MCF 10A (cell line): ENCODE results near the gene TGFB1I1. TPM values are rescaled to one million over a fixed set of nuclear protein-coding genes. Genes with fewer than 3 reads are reported as not detected.
"Not testable (repeated sequence)": the region's sequence is repeated elsewhere in the genome, so short reads cannot be mapped to it uniquely, and the experiment has no call there.

Experiments
- BruUV-seq: library from RNA; stranded (reverse); fragments of 400-500 nt; replicated peaks from 2 replicates; lab custom pipeline; 2021; lab: Mats Ljungman, UMichigan
- CTCF ChIA-PET: fragments of 300-600 bp; sonication (Branson Sonifier 250); formaldehyde crosslinking; extraction: SDS; loops from one replicate; lab custom pipeline; 2021; ENCODE audit warnings: antibody characterized with exemption, inconsistent platforms; lab: Yijun Ruan, JAX
- POLR2A ChIA-PET: fragments of 300-600, 350-650 bp; sonication (Branson Sonifier 250); formaldehyde crosslinking; extraction: SDS; loops from one replicate; lab custom pipeline; 2020; ENCODE audit warnings: antibody characterized with exemption, inconsistent platforms; lab: Yijun Ruan, JAX
- DNase-seq: peaks from one replicate; pipeline ENCODE4 v3.0.0-alpha.2; 2018; ENCODE audit not compliant: unreplicated experiment
- H3K27ac Mint-ChIP-seq: one replicate; pipeline ENCODE4 v1.8.0; 2022; ENCODE audit warnings: mild to moderate bottlenecking, low read depth, mixed read lengths; ENCODE audit not compliant: unreplicated experiment
- H3K27me3 Mint-ChIP-seq: one replicate; pipeline ENCODE4 v1.8.0; 2022; ENCODE audit warnings: mixed read lengths; ENCODE audit not compliant: insufficient read depth, unreplicated experiment
- H3K36me3 Mint-ChIP-seq: one replicate; pipeline ENCODE4 v1.8.0; 2022; ENCODE audit warnings: mild to moderate bottlenecking, moderate library complexity, mixed read lengths; ENCODE audit not compliant: insufficient read depth, unreplicated experiment
- H3K4me1 Mint-ChIP-seq: one replicate; pipeline ENCODE4 v1.8.0; 2022; ENCODE audit warnings: mixed read lengths; ENCODE audit not compliant: insufficient read depth, unreplicated experiment
- H3K4me3 Mint-ChIP-seq: one replicate; pipeline ENCODE4 v1.8.0; 2022; ENCODE audit warnings: mild to moderate bottlenecking, moderate library complexity, mixed read lengths; ENCODE audit not compliant: unreplicated experiment
- H3K9me3 Mint-ChIP-seq: one replicate; pipeline ENCODE4 v1.8.0; 2022; ENCODE audit warnings: mixed read lengths; ENCODE audit not compliant: unreplicated experiment
- CTCF ChIP-seq: fragments of 200-600 bp; IDR thresholded peaks from one replicate; pipeline ENCODE4 v1.8.0; 2022; ENCODE audit warnings: antibody characterized with exemption, mild to moderate bottlenecking; ENCODE audit not compliant: unreplicated experiment
- intact Hi-C: fragments of 100-400 bp; cut with micrococcal nuclease; formaldehyde crosslinking; loops from 2 replicates; pipeline ENCODE4 v1.14.1; 2022
- total RNA-seq: library from RNA; stranded (reverse); gene quantifications from 2 replicates; pipeline ENCODE4 v1.2.3, GENCODE V29; 2022

Gene TGFB1I1
- total RNA-seq, 1 experiment from 2014 or later, result 14.7 TPM

DNA sequence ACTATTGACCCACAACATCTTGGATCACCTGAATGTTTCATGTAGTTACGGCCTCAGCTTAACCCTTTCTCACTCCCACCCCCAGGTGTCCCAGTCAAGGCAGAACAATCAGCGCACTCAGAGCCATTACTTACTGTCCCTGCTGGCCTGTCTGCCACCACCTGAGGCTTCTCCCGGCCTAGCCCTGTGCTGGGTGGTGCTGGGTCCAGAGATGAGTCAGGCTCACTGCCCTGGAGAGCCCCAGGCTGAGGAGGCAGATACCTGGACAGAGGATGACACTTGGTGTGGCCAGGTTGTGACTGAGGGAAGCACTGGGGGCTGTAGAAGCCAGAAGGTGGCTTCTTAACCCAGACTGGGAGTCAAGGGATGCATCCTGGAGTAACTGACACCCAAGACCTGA lies 7.0 kb downstream of the TGFB1I1 start:
- Mint-ChIP-seq H3K27ac (no peak overlapping the region), H3K4me3 (no peak overlapping the region), H3K36me3 (peaks cover 11% of the 10 kb centered on the region), H3K27me3 (peaks cover 13% of the 10 kb centered on the region), H3K9me3 (no peaks in the 10 kb centered on the region), H3K4me1 (no peaks in the 10 kb centered on the region)
- intact Hi-C loops, result no loop called here
- POLR2A ChIA-PET, result no interaction called here
- CTCF ChIA-PET, result interaction anchor here (0.6 to 1.8 kb wide), 3 partner anchors 18 to 395 kb away, joined by 3 to 6 read pairs (median 3); partner anchors contain the start of gene ZNF267
- DNase-seq, result no peak
- TF ChIP-seq CTCF, result no peak
- no TSS peak for BruUV-seq

GRCh38 chr16:31479751-31480150 lies 7.8 kb downstream of the TGFB1I1 start:
- CTCF ChIA-PET, result interaction anchor here (1.0 to 1.8 kb wide), 2 partner anchors 11 to 19 kb away, joined by 4 to 6 read pairs; no protein-coding TSS in a partner anchor
- intact Hi-C loops, result no loop called here
- POLR2A ChIA-PET, result no interaction called here
- H3K4me3 Mint-ChIP-seq, result no peak overlapping the region
- no peaks in the 10 kb centered on the region for H3K4me1 Mint-ChIP-seq
- peaks cover 11% of the 10 kb centered on the region for H3K36me3 Mint-ChIP-seq
- no peak for DNase-seq
- no peak overlapping the region for H3K27ac Mint-ChIP-seq
- H3K27me3 Mint-ChIP-seq, result peaks cover 13% of the 10 kb centered on the region
- no TSS peak for BruUV-seq
- no peak for TF ChIP-seq CTCF
- H3K9me3 Mint-ChIP-seq, result no peaks in the 10 kb centered on the region

- no peak for TF ChIP-seq CTCF
- Mint-ChIP-seq H3K27ac (no peak overlapping the region), H3K4me1 (no peaks in the 10 kb centered on the region), H3K9me3 (no peaks in the 10 kb centered on the region), H3K4me3 (no peak overlapping the region), H3K27me3 (peaks cover 13% of the 10 kb centered on the region), H3K36me3 (peaks cover 15% of the 10 kb centered on the region)
- CTCF ChIA-PET, result interaction anchor here (0.8 kb wide), 1 partner anchor 14 kb away, joined by 3 read pairs; no protein-coding TSS in a partner anchor
- POLR2A ChIA-PET, result no interaction called here
- TSS peak; percentile 25 for BruUV-seq
- intact Hi-C loops, result no loop called here
- no peak for DNase-seq
These were observed 9.0 kb downstream of the TGFB1I1 start for GRCh38 chr16:31480851-31481536.

DNA sequence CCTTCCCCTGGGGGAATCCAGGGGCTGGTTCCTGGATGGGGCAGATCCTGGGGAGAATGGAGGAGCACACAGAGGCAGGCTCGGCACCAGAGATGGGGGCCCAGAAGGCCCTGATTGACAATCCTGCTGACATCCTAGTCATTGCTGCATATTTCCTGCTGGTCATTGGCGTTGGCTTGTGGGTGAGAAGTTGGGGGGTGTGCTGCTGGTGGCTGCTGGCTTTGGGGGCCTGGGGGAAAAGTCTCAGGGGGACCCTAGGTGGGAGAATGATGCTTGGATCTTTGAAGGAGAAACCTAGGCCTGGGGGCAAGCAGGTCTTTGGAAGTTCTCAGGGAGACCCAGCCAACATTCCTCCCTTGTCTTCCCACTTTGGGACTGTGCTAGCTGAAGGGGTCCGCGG lies 11.1 kb downstream of the TGFB1I1 start, which contains the start of gene SLC5A2:
Gene SLC5A2 (plus strand): TSS at position 43 of the 400 bp plus-strand sequence. CDS start 14 bp downstream, at position 57.
- peaks cover 15% of the 10 kb centered on the region for H3K36me3 Mint-ChIP-seq
- H3K9me3 Mint-ChIP-seq, result no peaks in the 10 kb centered on the region
- no TSS peak for BruUV-seq
- no peak within 1 kb of the TSS for H3K27ac Mint-ChIP-seq
- H3K4me1 Mint-ChIP-seq, result no peaks in the 10 kb centered on the region
- intact Hi-C loops, result no loop called here
- DNase-seq, result no peak
- ChIA-PET CTCF (interaction anchor here (0.7 kb wide), 1 partner anchor 269 kb away, joined by 3 read pairs; no protein-coding TSS in a partner anchor), POLR2A (no interaction called here)
- peaks cover 13% of the 10 kb centered on the region for H3K27me3 Mint-ChIP-seq
- no peak for TF ChIP-seq CTCF
- no peak within 1 kb of the TSS for H3K4me3 Mint-ChIP-seq

GRCh38 chr16:31484048-31484447 lies 12.1 kb downstream of the TGFB1I1 start:
- Mint-ChIP-seq H3K27me3 (peaks cover 13% of the 10 kb centered on the region), H3K36me3 (peaks cover 14% of the 10 kb centered on the region)
- DNase-seq, BruUV-seq, H3K27ac Mint-ChIP-seq, H3K4me1 Mint-ChIP-seq, POLR2A ChIA-PET, H3K4me3 Mint-ChIP-seq, intact Hi-C loops, H3K9me3 Mint-ChIP-seq: not testable (repeated sequence)
- CTCF ChIA-PET, result interaction anchor here (1.5 kb wide), 1 partner anchor 9 kb away, joined by 3 read pairs; no protein-coding TSS in a partner anchor
